PC-3 (cell line): ENCODE measurements around the gene FCRL6.

ENCODE experiments used
- CTCF ChIP-seq: fragments of 300-600 bp; sonication (generic); conservative IDR thresholded peaks from 2 replicates; pipeline ENCODE4 v1.5.1; 2017; ENCODE audit warnings: antibody characterized with exemption, low read depth, mild to moderate bottlenecking, low read length
- EZH2phosphoT487 ChIP-seq: fragments of 300-600 bp; sonication (generic); IDR thresholded peaks from 2 replicates; pipeline ENCODE4 v1.6.1; 2018; ENCODE audit warnings: mild to moderate bottlenecking, antibody characterized with exemption, low read length, borderline replicate concordance

DNA sequence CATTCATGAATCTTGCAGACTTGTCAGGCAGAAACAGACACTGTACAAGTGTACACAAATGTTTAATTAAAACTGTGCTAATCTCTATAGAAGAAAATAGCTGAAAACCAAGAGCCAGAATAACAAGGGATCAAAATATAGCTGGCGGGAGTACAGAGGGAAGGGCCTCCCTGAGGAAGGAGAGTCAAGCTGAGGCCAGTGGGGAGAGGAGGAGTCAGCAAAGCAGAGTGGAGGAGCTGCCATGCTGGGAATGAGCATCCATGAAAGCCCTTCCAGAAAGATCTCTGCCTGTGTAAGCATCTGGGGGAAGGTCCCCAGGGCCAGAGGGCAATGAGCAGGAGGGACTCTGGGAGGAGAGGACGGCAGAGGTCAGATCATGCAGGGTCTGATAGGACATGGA is 39.6 kb downstream of the FCRL6 start:
- TF ChIP-seq CTCF (no peak), EZH2phosphoT487 (no peak)
